ENCODE data around the gene SYT7.

DNA sequence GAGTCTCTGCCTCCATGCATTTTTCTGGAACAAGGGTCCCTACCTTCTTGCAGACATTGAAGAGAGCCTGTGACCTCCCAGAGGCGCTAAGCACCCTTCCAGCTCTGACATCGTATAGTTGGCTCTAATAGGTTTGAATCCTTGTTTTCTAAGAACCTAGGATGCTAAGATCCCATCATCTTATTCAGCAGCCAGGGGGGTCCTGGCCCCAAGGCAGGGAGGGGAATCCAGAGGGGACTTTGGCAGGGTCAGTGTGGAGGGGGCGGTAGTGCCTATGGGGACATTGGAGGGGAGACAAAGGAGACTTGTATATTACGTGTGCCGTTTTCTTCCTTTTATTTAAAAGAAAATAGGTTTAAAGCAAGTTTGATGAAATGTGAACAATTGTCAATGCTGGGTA lies 75.8 kb downstream of the SYT7 start:
- TF ChIP-seq, protein P1, sequence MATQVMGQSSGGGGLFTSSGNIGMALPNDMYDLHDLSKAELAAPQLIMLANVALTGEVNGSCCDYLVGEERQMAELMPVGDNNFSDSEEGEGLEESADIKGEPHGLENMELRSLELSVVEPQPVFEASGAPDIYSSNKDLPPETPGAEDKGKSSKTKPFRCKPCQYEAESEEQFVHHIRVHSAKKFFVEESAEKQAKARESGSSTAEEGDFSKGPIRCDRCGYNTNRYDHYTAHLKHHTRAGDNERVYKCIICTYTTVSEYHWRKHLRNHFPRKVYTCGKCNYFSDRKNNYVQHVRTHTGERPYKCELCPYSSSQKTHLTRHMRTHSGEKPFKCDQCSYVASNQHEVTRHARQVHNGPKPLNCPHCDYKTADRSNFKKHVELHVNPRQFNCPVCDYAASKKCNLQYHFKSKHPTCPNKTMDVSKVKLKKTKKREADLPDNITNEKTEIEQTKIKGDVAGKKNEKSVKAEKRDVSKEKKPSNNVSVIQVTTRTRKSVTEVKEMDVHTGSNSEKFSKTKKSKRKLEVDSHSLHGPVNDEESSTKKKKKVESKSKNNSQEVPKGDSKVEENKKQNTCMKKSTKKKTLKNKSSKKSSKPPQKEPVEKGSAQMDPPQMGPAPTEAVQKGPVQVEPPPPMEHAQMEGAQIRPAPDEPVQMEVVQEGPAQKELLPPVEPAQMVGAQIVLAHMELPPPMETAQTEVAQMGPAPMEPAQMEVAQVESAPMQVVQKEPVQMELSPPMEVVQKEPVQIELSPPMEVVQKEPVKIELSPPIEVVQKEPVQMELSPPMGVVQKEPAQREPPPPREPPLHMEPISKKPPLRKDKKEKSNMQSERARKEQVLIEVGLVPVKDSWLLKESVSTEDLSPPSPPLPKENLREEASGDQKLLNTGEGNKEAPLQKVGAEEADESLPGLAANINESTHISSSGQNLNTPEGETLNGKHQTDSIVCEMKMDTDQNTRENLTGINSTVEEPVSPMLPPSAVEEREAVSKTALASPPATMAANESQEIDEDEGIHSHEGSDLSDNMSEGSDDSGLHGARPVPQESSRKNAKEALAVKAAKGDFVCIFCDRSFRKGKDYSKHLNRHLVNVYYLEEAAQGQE (IDR thresholded peaks at IDR 0.05; ENCODE audit: insufficient read depth in 1 of 2, low read depth in 2 of 2, low read length in 1 of 2): no peak
- no peak for TF ChIP-seq CTCF (IDR thresholded peaks at IDR 0.05)
- TF ChIP-seq POLR2AphosphoS5 (IDR thresholded peaks at IDR 0.05; ENCODE audit: low read depth, low read length): no peak
- TF ChIP-seq SIN3A (IDR thresholded peaks at IDR 0.05; ENCODE audit: borderline replicate concordance, insufficient read depth, low read depth, low read length): no peak
